Measurements from ENCODE around the gene BORCS8. TPM values are rescaled to one million over a fixed set of nuclear protein-coding genes. Genes with fewer than 3 reads are reported as not detected.
"Not testable (repeated sequence)": the region's sequence is repeated elsewhere in the genome, so short reads cannot be mapped to it uniquely, and the experiment has no call there.

Gene BORCS8
- total RNA-seq, 1 experiment from 2014 or later: 40.1 TPM

DNA sequence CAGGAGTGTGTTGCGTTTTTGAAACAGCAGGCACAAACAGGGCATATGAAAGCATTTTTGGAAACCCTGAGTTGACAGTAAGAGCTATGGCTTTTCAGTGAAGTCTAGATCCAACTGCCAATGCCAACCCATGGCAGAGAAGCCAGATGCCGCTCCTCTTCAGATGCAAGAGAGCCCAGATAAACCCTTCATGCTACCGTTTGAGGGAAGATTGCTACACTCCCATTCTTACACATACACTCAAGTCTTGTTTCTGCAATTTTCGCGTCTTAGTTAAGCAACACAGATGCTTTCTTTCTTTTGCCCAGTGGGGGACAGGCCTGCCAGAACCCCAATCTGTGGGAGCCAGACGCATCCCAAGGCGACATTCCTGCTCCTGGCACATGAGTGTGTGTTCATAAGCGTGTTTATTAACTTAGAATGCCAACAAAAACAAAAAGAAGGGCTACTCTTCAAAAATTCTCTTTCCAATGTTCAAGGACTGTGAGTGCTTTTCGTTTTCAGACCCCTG lies 10.4 kb downstream of the BORCS8 start:
- no peak for DNase-seq (ENCODE audit: low spot score)

DNA sequence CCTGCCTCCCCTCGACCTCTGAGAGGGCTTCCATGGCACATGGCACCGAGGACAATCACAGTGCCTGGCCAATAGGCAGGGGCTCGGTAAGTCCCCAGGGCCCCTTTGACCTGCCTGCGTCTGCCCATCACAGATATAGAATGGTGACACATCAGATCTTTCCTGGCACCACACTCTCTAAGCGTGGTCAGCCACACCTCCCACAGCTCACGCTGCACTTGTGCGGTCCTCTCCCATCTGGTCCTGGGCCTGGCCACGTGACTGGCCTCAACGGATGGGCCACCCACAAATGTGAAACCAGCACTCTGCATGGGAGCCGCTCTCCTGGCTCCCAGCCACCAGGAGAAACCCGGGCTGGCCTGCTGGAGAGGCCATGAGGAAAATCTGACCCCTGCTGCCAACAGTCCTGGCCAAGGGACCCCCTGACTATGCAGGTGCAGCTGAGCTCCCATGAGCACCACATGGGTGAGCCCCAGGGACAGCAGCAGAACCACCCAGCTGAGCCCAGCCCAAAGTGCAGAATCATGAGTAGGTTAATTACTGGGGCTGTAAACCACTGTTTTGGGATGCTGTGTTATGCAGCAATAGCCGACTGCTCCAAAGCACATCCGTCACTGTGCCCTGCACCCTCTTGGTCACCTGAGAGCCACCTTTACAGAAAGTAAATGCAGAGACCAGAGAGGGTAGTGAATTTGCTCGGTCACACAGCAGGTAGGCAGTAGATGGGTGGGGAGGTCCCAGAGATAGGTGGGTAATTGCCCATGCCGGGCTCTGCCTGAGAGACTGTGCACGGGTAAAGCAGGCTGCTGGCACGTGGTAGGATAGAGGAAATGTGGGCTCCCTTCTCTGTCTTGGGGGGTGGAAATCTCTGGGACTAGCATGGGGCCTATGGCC lies 12.2 kb downstream of the BORCS8 start:
- no peak for DNase-seq (ENCODE audit: low spot score)

DNA sequence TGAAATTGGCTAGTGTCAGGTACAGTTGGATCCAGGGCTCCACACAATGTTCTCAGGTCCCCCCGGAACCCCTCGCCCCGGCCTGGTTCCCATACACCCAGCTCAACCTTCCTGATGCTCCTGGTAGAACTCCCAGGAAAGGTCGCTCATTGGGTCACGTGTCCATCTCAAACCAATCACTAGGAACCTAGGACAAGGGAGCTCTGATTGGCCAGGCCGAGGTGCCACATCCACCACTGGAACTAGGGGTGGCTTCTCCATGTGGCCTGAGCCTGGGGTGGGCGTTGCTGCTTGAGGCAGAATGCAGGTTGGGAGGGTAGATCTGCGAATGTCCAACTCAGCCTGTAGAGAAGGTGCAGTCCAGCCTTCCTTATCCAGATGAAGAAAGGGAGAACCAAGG lies 15.0 kb downstream of the BORCS8 start:
- no peak for DNase-seq (ENCODE audit: low spot score)

DNA sequence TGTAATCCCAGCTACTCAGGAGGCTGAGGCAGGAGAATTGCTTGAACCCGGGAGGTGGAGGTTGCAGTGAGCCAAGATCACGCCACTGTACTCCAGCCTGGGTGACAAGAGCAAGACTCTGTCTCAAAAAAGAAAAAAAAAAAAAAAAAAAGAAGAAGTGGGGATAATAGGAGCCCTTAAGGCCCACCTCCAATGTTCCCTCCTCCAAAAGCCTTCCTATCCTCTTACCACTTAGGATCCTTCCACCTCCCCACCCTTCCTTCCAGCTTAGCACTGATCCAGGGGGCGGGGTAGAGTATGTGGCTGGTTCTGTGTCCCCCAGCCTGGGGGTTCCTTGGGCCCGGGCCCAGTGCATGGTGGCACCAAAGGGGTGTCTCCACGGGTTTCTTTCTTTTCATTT lies 18.7 kb downstream of the BORCS8 start:
- DNase-seq (ENCODE audit: low spot score): not testable (repeated sequence)

DNA sequence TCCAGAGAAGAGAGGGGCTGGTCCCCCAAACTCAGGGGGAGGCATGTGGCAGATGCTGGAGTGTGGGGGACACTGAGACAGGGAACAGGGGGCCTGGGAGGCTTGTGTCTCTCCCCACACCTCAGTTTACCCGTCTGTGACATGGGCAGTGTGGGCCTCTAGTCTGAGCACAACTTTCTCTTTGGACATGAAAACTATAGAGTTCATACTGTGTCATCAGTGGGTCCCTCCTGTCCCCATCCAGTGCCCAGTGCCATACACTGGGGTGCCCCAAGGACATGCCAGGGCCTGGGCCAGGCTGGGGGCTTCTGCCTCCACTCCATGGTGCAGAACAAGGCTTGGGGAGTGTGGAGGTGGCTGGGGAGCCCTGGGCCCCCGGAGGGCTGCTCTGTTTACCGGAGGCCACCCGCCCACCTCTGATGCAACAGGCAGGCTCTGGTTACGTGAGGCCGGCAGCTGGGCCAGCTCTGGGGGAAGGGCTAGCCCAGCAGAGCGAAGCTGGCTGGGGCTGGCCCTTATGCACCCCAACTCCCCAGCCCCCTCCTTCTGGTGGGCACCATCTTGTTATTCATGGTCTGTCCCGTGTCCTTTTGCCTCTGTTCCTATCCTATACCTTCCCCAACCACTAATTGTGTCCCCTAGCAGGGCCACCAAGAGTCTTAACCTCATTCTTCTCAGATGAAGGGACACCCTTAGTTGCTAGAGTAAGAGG lies 20.0 kb downstream of the BORCS8 start:
- DNase-seq (ENCODE audit: low spot score): no peak

DNA sequence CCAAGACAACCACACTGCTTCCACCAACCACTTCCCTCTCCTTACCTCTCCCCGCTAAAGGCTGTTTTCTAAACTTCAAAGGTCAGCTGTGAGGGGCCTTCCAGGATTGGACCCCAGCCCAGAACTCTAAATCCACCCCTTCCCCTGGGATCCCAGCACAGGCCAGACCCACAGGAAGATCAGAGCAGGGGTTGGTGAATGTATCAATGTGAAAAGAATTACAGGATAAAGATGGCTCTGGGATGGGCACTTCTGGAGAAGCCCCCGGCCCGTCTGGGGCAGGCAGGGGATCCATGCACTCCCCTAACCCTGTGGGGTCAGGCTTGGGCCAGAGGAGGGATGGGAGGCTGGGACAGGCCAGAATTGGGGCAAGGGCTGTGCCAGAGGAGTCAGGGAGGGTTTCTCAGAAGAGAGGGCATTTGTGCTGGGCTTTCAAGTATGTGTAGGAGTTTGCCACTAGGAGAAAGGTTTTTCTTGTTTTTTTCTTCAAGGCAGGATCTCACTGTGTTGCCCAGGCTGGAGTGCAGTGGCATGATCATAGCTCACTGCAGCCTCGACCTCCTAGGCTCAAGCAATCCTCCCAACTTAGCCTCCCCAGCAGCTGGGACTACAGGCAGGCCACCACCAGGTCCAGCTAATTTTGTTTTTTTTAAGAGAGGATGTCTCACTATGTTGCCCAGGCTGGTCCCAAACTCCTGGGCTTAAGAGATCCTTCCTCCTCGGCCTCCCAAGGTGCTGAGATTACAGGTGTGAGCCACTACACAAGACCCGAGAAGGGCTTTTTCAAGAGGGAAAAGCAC lies 20.9 kb downstream of the BORCS8 start:
- no peak for DNase-seq (ENCODE audit: low spot score)

DNA sequence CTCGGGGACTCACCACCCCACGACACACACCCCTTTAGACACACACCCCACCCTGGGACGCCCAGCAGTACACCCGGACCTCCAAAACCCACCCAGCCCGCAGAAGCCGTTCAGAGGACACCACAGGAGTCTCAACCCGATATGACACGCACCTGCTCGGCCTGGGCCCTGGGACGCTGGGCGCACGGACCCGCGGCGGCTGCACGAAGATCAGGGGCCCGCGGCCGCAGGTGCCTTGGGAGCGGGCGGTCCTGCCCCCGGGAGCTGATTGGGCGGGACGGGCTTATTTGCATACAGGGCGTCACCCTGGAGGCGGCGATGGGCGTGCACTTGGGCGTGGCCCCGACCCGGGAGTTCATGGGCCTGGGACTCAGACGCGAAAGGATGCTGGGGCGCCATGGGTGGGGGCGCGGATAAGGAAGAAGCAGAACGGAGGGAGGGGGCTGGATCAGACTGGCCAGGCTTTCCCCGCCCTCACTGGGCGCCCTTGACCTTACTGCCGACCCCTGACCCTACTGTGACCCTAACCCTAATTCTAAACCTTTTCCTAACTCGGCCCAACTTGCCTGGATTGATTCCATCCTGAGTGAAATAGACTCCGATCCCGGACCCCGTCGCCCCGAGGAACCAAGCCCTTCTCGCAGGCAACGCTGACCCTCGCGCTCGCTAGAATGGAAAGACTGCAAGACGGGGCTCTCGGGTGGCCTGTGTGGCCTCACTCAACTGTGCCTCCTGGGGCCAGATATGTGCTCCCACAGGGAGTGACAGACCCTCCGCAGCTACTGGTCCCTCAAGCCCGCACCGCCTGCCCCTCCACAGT lies 21.7 kb downstream of the BORCS8 start, which contains the start of gene MEF2B:
MEF2B (minus strand) TSS at position 211 of the 820 bp plus-strand sequence. CDS start 19,528 bp downstream, outside the sequence.
- DNase-seq (ENCODE audit: low spot score): peak; percentile 38

DNA sequence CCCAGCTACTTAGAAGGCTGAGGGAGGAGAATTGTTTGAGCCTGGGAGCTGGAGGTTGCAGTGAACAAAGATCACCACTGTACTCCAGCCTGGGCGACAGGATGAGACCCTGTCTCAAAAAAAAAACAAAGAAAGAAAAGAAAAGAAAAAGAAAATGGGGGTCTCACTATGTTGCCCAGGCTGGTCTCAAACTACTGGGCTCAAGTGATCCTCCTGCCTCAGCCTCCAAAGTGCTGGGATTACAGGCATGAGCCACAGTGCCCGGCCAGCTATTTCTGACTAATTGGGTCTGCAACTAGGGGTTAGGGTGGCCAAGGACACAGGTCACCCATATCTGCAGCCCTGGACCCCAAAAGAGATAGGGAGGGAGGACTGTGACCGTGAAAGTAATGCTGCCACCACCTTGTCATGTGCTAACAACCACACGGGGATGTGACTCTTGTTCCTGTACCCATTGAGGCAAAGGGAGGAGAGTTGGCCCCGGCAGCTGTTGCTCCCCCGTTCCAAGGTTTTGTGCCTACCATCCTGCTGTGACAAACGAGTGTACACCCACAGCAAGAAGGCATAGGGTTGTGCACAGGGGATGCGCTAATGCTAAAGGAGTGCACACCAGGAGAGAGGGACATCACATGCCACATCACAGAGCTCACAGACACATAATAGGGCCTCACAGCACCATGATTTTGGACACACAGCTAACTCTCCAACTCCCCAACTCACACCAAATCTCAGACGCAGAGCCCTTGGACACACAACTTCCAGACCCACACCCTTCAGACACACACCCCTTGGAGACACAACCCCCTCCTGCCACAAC lies 22.5 kb downstream of the BORCS8 start:
- no peak for DNase-seq (ENCODE audit: low spot score)

DNA sequence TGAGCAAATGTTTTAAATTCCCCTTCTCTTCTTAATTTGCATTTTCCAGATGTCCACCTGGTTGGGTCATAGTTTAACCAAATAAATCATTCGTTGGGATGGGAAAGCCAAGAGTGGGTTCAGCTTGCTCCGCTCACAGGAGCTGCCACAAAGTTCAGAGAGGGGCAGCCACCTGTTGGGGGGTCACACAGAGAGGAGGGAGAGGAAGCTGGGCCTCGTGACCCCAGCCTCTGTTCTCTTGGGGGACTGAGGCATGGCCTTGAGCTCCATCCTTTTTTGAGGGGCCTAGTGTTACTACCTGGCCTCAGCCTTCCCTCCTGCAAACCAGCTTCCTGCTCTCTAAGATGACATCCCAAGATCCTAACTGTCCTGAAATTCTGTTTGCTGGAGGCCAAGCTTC lies 24.3 kb downstream of the BORCS8 start:
- no peak for DNase-seq (ENCODE audit: low spot score)

DNA sequence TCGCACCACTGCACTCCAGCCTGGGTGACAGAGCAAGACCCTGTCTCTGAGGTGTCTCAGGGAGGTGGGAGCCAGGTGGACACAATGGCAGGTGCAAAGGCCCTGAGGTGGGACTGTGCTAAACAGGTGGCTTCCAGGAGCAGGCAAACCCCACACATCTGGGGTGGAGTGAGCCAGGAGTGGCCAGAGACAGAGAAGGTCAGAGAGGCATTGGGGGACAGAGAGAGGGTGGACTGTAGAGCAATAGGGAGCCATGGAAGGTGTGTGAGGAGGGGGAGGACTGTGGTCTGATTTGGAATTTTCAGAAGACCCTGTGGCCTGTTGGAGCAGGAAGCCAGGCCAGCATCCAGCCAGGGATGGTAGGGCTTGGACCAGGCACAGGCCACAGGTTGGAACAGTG lies 26.6 kb downstream of the BORCS8 start:
- DNase-seq (ENCODE audit: low spot score): no peak

DNA sequence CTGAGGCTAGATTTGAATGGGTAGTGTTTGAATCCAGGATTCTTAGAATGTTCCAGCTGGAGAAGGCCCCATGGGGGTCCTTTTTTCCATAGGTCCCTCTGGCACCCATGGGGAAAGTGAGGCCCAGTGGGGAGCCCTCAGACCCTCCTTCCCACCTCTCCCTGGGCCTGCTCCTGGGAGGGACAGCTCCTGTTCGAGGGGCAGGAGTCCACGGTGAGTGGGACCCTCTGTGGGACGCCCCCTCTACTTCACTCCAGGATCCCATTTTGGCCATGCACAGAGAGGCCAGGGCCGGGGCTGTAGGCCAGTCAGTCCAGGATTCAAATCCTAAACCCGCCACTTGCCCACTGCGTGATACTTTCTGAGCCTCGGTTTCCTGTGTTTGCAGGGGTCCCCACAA lies 29.5 kb downstream of the BORCS8 start:
- DNase-seq (ENCODE audit: low spot score): no peak

DNA sequence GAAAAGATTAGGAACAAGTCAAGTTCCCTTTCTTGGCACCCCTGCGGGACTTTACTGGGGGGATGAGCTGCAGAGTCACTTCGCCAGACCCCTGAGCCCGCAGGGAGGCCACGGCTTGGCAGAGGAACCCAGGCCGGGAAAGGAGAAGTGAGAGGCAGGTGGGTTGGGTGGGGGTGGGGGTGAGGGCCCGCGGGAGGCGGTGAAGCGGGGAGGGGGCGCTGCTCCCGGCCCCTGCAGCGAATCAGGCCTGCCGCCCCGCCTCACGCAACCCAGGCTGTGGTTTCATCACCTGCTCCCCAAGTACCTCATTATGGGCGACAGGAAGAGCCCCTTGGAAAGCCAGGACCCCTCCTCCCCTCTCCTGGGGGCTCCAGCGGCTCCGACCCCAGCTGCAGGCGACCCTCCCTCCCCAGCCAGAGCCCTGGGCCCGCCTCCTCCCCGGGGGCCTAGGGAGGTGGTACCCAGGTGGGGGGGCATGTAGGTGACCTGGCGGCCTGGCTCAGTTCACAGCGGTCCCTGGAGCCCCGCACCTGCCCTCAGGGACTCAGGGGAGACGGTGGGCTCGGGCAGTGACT lies 31.4 kb downstream of the BORCS8 start:
- DNase-seq (ENCODE audit: low spot score): no peak

DNA sequence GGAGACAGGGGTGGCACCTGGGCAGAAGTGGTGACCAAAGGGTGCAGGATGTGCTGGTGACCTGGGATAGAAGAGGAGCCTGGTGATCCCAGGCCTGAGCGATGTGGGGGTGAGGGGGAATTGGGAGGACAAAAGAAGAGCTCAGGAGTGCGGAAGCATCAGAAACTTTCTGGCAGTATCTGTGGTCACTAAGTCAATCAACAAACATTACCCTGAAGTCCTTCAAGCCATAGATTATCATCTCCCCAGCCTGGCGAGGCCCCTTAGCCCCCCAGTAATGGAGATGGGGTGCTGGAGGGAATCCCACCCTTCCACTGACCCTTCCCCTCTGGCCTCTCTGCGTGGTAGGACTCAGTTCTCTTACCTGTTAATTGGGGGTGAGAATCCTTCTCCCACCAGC lies 32.4 kb downstream of the BORCS8 start:
- DNase-seq (ENCODE audit: low spot score): no peak

DNA sequence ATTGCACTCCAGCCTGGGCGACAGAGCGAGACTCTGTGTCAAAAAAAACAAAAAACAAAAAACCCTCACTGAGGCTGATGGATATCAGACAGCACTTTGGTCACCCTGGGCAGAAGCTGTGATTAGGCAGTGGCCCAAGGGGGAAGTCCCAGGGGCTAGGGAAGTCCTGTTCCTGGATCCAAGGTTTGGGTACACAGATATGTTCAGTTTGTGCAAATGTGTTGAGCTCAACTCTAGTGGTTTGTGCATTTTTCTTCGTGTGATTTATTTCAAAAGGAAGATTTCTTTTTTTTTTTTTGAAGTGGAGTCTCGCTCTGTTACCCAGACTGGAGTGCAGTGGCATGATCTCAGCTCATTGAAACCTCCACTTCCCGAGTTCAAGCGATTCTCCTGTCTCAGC lies 34.1 kb downstream of the BORCS8 start:
- DNase-seq (ENCODE audit: low spot score): no peak

DNA sequence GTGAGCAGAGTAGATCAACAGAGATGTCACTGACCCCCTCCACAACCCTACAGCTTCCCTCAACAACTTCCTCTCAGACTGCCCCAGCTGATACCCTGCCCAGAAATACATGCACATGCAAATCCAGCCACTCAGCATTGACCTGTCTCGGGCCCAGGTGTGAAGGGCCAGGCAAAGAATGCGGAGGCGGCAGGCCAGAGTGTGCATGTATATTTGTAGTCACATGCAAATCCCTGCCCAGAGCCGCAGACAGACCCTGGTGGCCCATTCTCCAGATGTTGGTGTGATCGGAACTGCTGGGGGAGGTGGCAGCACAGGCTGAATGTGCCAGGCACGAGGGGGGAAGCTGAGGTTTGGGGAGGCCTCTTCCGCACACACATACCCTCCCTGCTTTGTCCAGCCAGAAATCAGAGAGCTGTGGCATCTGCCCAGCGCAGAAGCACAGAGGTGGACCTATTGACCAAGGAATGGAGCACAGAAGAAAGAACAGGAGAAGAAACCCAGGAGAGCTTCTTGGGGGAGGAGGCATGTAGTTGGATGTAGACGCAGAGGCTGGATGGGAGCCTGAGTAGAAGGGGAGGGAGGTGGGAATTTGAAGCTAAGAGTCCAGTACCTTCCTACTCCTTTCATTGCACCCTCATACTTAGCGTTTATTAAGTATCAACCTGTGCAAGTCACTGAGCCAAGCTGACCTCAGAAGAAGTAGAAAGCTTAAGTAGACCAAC lies 36.3 kb downstream of the BORCS8 start:
- no peak for DNase-seq (ENCODE audit: low spot score)

DNA sequence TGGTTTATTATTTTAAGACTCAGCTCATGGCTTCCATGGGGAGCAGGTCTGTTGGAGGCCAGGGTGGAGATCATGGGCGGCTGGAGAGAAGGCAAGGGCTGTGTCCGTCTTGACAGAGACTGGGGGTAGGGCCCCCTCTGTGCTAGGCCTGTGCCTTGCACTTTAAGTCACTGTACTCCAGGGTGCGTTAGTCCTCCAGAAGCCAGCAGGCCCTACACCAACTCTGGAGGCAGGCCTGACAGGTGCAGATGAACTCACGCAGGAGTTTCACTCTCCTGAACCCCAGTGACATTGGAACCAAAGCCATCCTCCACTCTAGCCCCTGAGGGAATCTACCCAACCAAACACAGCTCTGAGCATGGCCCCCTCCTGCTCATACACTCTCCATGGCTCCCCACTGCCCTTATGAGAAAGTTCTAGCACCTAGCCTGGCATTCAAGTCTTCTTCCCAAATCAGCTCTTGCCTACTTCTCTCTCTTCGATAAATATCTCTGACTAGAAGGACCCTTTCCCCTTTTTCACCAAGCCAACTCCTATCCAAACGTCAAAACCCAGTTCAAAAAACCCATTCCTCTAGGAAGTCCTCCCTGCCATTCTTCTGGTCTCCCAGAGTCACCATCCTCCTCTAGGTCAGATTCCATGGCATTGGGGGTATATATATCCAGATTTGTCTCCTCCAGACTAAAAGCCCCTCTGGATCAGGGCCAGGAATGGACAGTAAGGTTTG lies 37.0 kb downstream of the BORCS8 start:
- DNase-seq (ENCODE audit: low spot score): no peak

DNA sequence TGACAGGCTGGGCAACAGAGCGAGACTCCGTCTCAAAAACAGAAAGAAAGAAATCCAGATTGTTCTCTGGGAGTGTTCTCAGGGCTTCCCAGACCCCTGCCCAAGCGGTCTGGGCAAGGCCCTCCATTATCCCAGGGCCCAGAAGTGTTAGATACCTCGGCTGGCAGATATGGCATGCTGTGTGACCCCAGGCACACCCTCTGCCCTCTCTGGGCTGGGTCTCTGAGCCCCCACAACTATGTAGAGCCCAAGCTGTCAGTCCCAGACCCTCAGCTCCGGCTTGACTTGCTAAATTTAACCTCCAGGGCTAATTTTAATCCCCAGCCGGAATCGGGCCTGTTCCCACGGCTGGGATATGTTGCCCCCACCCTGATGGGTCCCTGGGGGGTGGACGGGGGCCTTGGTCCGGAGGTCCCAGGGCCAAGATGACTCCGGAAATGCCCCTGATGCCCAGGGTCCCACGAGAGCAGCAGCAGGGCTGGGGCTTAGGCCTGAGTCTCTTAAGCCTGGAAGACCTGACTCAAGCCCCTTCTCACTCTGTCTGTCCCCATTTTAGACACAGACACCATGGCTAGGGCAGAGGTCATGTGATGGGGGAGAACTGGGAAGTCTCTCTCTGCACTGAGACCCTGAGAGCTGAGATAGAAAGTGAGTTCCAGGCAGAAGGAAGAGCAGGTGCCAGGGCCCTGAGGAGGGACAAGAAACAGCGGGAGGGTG lies 39.1 kb downstream of the BORCS8 start:
- DNase-seq (ENCODE audit: low spot score): no peak

DNA sequence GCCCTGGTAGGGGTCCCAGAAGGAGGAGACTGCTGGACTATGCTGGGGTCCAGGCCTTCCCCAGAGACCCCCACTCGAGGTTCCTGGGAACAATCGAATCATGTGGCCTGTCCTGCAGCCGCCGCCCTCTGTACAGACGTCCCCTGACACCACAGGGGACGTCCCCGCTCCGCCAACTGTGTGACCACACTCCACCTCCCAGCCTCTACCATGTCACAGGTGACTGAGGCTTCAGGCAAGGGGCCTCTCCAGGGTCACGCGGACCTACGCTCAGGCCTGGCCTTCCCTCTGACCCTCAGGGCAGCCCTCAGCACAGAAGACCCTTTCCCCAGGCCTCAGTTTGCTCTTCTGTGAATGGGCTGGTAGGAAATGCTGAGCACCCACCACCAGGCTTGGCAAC lies 40.5 kb downstream of the BORCS8 start:
- no peak for DNase-seq (ENCODE audit: low spot score)

Measured in HT-29 (cell line).